H1 (cell line): Measurements from ENCODE around the gene LRRK1. TPM values are rescaled to one million over a fixed set of nuclear protein-coding genes. Genes with fewer than 3 reads are reported as not detected.

Source experiments
- ASH2L ChIP-seq: fragments of 200-600, 300-600 bp; sonication (generic); IDR thresholded peaks from one replicate; pipeline ENCODE4 v1.7.1; 2017; ENCODE audit warnings: low read length
- CREB1 ChIP-seq: IDR thresholded peaks from 2 replicates; pipeline ENCODE4 v1.6.1; 2012; ENCODE audit warnings: inconsistent platforms
- CTBP2 ChIP-seq: IDR thresholded peaks from 2 replicates; pipeline ENCODE4 v1.7.0; 2011; ENCODE audit warnings: borderline replicate concordance, mild to moderate bottlenecking, moderate library complexity, mixed read lengths, low read length; ENCODE audit not compliant: insufficient read depth, insufficient read length
- KDM5A ChIP-seq: fragments of 200-600 bp; IDR thresholded peaks from 2 replicates; pipeline ENCODE4 v1.7.1; 2012; ENCODE audit warnings: mild to moderate bottlenecking, low read length, inconsistent platforms, mixed read lengths
- NRF1 ChIP-seq: IDR thresholded peaks from 2 replicates; pipeline ENCODE4 v1.6.1; 2011; ENCODE audit warnings: mild to moderate bottlenecking, low read depth, low read length, improper control_type of control experiment
- SIX5 ChIP-seq: IDR thresholded peaks from 2 replicates; pipeline ENCODE4 v1.6.1; 2011; ENCODE audit warnings: mild to moderate bottlenecking, low read depth, low read length
- TBP ChIP-seq: IDR thresholded peaks from 2 replicates; pipeline ENCODE4 v1.6.1; 2011; ENCODE audit warnings: low read depth, low read length, improper control_type of control experiment
- polyA plus RNA-seq, 7 experiments: library from polyadenylated mRNA; depleted of rRNA in 3 of 7; stranded (reverse) in 5 of 7; unstranded in 2 of 7; fragments of >200 nt in 5 of 7; fragments of 200-250 nt in 2 of 7; gene quantifications; 1 replicate in 5 of 7; 2 replicates in 1 of 7; 4 replicates in 1 of 7; pipeline versions ENCODE4 v1.2.1 to v1.2.3, GENCODE V29; 2011 to 2013; ENCODE audit warnings: missing spikeins in 2 of 7, mixed read lengths in 2 of 7
- total RNA-seq: library from RNA; stranded (reverse); fragmentation: NEBNext Ultra II Directional; extraction: Animal tissue kit (Norgen Biotek cat#: 25700); gene quantifications from 2 replicates; pipeline ENCODE4 v1.2.1, GENCODE V29; 2021

The LRRK1 gene
- total and polyA plus RNA-seq, 2 of the 8 experiments (the other 6 are each of a cell fraction or from before 2014, with no cell fraction given) = 1.2 to 3.6 TPM

DNA sequence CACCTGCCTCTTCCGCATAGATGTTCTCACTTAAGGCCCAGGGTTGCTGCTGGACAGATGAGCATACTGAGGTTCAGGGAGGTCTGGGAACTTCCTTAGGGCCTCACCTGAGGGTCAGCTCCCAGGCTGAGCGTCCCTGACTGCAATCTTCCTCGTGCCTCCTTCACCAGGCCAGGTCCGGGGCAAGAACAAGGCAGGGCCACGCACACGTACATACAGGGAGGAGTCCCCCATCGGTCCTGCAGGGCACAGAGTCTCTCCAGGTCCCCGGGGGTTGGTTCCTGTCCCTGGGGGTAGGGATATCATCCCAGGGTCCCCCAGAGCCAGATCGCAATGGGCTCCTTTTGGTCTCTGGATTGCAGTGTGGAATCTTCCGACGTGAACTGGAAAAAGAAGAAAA, 130.1 kb downstream of the LRRK1 start (continued):
- no peak for TF ChIP-seq ASH2L
- no peak for TF ChIP-seq TBP
- TF ChIP-seq CREB1 = no peak
- TF ChIP-seq NRF1 = no peak
- TF ChIP-seq KDM5A = no peak
- no peak for TF ChIP-seq SIX5
- no peak for TF ChIP-seq CTBP2
- TF ChIP-seq, all 59 proteins: peak for 0
